GM19455 (cell line): ENCODE data around the gene ZFYVE28.

Source experiments
- ATAC-seq: cut with Tn5 transposase; IDR thresholded peaks from one replicate; pipeline ENCODE4 v1.9.1; 2021; ENCODE audit not compliant: unreplicated experiment

The ZFYVE28 gene

GRCh38 chr4:2306773-2307410, 111.6 kb downstream of the ZFYVE28 start:
- ATAC-seq = no peak

GRCh38 chr4:2305766-2306501, 112.5 kb downstream of the ZFYVE28 start:
- no peak for ATAC-seq

- no peak for ATAC-seq
Observed at GRCh38 chr4:2304877-2305561, 113.4 kb downstream of the ZFYVE28 start.

GRCh38 chr4:2304321-2304876, 114.0 kb downstream of the ZFYVE28 start:
- no peak for ATAC-seq

GRCh38 chr4:2303686-2304320, 114.6 kb downstream of the ZFYVE28 start:
- no peak for ATAC-seq

GRCh38 chr4:2303121-2303685, 115.2 kb downstream of the ZFYVE28 start:
- ATAC-seq = no peak

- no peak for ATAC-seq
Observed at GRCh38 chr4:2302387-2303119, 115.9 kb downstream of the ZFYVE28 start.

- no peak for ATAC-seq
Observed at GRCh38 chr4:2301806-2302205, 116.6 kb downstream of the ZFYVE28 start.

- no peak for ATAC-seq
Observed at GRCh38 chr4:2301225-2301642, 117.2 kb downstream of the ZFYVE28 start.

- no peak for ATAC-seq
Observed at GRCh38 chr4:2300431-2301224, 117.8 kb downstream of the ZFYVE28 start.

- ATAC-seq = no peak
Observed at GRCh38 chr4:2299794-2300193, 118.7 kb downstream of the ZFYVE28 start.

- no peak for ATAC-seq
Observed at GRCh38 chr4:2298532-2298991, 119.9 kb downstream of the ZFYVE28 start.

GRCh38 chr4:2297606-2298531, 120.6 kb downstream of the ZFYVE28 start:
- ATAC-seq = no peak

- no peak for ATAC-seq
Observed at GRCh38 chr4:2296631-2297601, 121.5 kb downstream of the ZFYVE28 start.

GRCh38 chr4:2295900-2296442, 122.5 kb downstream of the ZFYVE28 start:
- no peak for ATAC-seq

GRCh38 chr4:2295500-2295899, 122.9 kb downstream of the ZFYVE28 start:
- ATAC-seq = no peak

- ATAC-seq = no peak
Observed at GRCh38 chr4:2292646-2293108, 125.8 kb downstream of the ZFYVE28 start.
